ENCODE measurements around the gene LCP1. TPM values are rescaled to one million over a fixed set of nuclear protein-coding genes. Genes with fewer than 3 reads are reported as not detected.

Gene LCP1
- total RNA-seq, 3 donors from 2014 or later (not counting 1 experiment from before 2014, with no cell fraction given), result 1,088 to 1,116 (median 1,113) TPM

DNA sequence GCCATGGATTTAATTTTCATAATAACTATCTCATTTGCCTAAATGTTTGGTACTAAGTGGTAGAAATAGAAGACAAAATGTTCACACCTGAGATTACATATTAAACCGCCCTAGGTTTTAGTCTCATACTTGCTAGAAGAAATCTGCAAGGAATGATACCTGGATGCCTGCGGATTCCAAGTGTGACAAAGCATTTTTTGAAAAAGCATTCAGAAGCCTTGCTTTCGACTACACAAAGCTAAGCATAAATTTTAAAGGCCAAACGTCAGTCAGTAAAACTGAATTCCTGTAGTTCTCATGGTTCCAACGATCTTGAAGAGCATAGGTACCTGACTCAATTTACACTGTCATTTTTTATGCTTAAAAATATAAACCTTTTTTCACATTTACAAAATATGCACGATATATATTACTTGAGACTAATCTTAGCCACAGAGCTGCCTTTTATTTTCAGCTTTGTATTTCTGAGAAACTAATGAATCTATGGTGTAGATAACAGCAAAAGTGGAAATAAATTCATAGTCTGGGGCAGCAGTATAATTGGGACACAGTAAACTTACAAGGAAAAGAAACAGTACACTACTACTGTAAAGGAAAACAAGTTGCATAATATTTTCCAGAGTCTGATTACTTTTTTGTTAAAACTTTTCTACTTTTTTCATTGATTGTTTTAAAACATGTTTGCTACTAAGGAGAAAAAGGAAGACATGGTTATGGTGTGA, 28.5 kb upstream of the LCP1 start:
- peak overlapping the region; percentile 93 for H3K4me3 Mint-ChIP-seq
- TF ChIP-seq, protein P1, sequence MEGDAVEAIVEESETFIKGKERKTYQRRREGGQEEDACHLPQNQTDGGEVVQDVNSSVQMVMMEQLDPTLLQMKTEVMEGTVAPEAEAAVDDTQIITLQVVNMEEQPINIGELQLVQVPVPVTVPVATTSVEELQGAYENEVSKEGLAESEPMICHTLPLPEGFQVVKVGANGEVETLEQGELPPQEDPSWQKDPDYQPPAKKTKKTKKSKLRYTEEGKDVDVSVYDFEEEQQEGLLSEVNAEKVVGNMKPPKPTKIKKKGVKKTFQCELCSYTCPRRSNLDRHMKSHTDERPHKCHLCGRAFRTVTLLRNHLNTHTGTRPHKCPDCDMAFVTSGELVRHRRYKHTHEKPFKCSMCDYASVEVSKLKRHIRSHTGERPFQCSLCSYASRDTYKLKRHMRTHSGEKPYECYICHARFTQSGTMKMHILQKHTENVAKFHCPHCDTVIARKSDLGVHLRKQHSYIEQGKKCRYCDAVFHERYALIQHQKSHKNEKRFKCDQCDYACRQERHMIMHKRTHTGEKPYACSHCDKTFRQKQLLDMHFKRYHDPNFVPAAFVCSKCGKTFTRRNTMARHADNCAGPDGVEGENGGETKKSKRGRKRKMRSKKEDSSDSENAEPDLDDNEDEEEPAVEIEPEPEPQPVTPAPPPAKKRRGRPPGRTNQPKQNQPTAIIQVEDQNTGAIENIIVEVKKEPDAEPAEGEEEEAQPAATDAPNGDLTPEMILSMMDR (IDR thresholded peaks at IDR 0.05), result no peak
- H3K27me3 Mint-ChIP-seq (ENCODE audit: low read depth in 2 of 2), result no peaks in the 10 kb centered on the region
- ATAC-seq, result no peak
- WGBS (ENCODE audit: insufficient coverage), result 60% methylated on average over 5 of the region's 6 CpGs
- H3K36me3 ChIP-seq (ENCODE audit: control insufficient read depth, insufficient read depth, low read length), result no peaks in the 10 kb centered on the region
- H3K9me3 Mint-ChIP-seq, result no peaks in the 10 kb centered on the region
- H3K27ac ChIP-seq (ENCODE audit: low read length), result peak overlapping the region; percentile 67
- peak overlapping the region; percentile 56 for H3K4me3 ChIP-seq (ENCODE audit: low read length)
- DNase-seq, result no peak
- H3K27ac Mint-ChIP-seq, result peak overlapping the region; percentile 79 to 90
- intact Hi-C loops (cut with micrococcal nuclease), result loop anchor here (1.0 to 2.0 kb wide), 3 partner anchors 26 to 111 kb away; no protein-coding TSS in a partner anchor
- H3K27me3 ChIP-seq (ENCODE audit: control insufficient read depth, insufficient read depth, low read length), result no peaks in the 10 kb centered on the region
- H3K4me1 Mint-ChIP-seq, result peaks cover 17 to 21% of the 10 kb centered on the region in 2 donors
- H3K9me3 ChIP-seq (ENCODE audit: control insufficient read depth, insufficient read depth, low read length), result no peaks in the 10 kb centered on the region
- peaks cover 6% of the 10 kb centered on the region for H3K4me1 ChIP-seq (ENCODE audit: control insufficient read depth, insufficient read depth, low read length)
- H3K36me3 Mint-ChIP-seq, result no peaks in the 10 kb centered on the region

DNA sequence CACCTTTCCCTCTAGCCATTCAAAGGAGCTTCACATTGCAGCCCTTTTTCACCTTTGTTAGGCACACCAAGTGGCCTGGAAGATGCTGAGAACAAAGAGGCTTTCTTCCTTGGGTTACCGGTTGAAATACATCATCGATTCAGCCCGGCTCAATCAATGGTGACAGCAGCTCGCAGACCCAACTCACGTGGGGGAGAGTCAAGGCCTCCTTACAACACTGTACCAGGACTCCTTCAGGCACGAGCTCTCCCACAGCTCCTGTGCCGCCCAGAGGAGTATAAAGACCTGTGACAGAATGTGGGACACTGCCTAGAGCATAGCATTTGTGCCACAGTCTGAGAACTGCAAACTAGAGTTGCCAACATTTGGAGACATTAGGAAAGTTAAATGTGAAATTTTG, 25.9 kb upstream of the LCP1 start:
- Mint-ChIP-seq H3K36me3 (no peaks in the 10 kb centered on the region), H3K4me1 (peaks cover 23 to 33% of the 10 kb centered on the region in 2 donors), H3K9me3 (no peaks in the 10 kb centered on the region), H3K27ac (no peak overlapping the region), H3K27me3 (ENCODE audit: low read depth in 2 of 2) (no peaks in the 10 kb centered on the region), H3K4me3 (no peak overlapping the region)
- TF ChIP-seq, protein P1 (IDR thresholded peaks at IDR 0.05), result no peak
- no peak for DNase-seq
- intact Hi-C loops (cut with micrococcal nuclease), result no loop called here
- H3K9me3 ChIP-seq (ENCODE audit: control insufficient read depth, insufficient read depth, low read length), result no peaks in the 10 kb centered on the region
- H3K27me3 ChIP-seq (ENCODE audit: control insufficient read depth, insufficient read depth, low read length), result no peaks in the 10 kb centered on the region
- H3K4me3 ChIP-seq (ENCODE audit: low read length), result no peak overlapping the region
- no peak overlapping the region for H3K27ac ChIP-seq (ENCODE audit: low read length)
- 95% methylated on average over 7 of the region's 7 CpGs for WGBS (ENCODE audit: insufficient coverage)
- peaks cover 6% of the 10 kb centered on the region for H3K4me1 ChIP-seq (ENCODE audit: control insufficient read depth, insufficient read depth, low read length)
- no peaks in the 10 kb centered on the region for H3K36me3 ChIP-seq (ENCODE audit: control insufficient read depth, insufficient read depth, low read length)
- no peak for ATAC-seq

DNA sequence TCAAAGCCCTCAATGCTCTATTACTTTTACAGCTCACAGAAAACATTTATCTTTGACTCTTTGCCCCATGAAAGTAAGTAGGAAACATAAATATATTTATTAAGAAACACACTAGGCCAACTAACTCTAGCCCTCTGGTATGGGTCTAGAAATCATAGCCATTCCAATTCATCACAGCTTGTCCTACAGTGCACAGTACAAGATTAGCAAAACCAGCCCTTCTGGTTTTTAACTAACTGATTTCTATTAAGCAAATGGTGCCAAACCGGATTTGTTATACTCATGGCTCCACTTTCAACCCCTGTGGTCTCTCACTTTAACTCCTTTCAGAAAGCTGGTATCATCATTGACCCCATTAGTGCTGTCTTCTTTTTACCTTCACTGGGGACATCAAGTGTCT, 24.2 kb upstream of the LCP1 start:
- Histone ChIP-seq H3K36me3 (ENCODE audit: control insufficient read depth, insufficient read depth, low read length) (no peaks in the 10 kb centered on the region), H3K9me3 (ENCODE audit: control insufficient read depth, insufficient read depth, low read length) (no peaks in the 10 kb centered on the region), H3K27me3 (ENCODE audit: control insufficient read depth, insufficient read depth, low read length) (no peaks in the 10 kb centered on the region), H3K4me1 (ENCODE audit: control insufficient read depth, insufficient read depth, low read length) (peaks cover 4% of the 10 kb centered on the region), H3K4me3 (ENCODE audit: low read length) (no peak overlapping the region), H3K27ac (ENCODE audit: low read length) (no peak overlapping the region)
- Mint-ChIP-seq H3K27me3 (ENCODE audit: low read depth in 2 of 2) (no peaks in the 10 kb centered on the region), H3K4me3 (no peak overlapping the region), H3K36me3 (no peaks in the 10 kb centered on the region), H3K27ac (no peak overlapping the region), H3K9me3 (no peaks in the 10 kb centered on the region), H3K4me1 (peaks cover 27 to 35% of the 10 kb centered on the region in 2 donors)
- TF ChIP-seq, protein P1 (IDR thresholded peaks at IDR 0.05), result no peak
- WGBS (ENCODE audit: insufficient coverage), result 84% methylated on average over 1 of the region's 1 CpG
- intact Hi-C loops (cut with micrococcal nuclease), result no loop called here
- ATAC-seq (no peak), DNase-seq (no peak)

GRCh38 chr13:46202966-46203365, 21.0 kb upstream of the LCP1 start:
- H3K36me3 ChIP-seq (ENCODE audit: control insufficient read depth, insufficient read depth, low read length), result no peaks in the 10 kb centered on the region
- H3K9me3 ChIP-seq (ENCODE audit: control insufficient read depth, insufficient read depth, low read length), result no peaks in the 10 kb centered on the region
- Mint-ChIP-seq H3K27me3 (ENCODE audit: low read depth in 2 of 2) (no peaks in the 10 kb centered on the region), H3K36me3 (no peaks in the 10 kb centered on the region), H3K4me3 (no peak overlapping the region), H3K4me1 (peaks cover 30 to 39% of the 10 kb centered on the region in 2 donors), H3K27ac (peak overlapping the region in 1 of 2 donors; percentile 87), H3K9me3 (no peaks in the 10 kb centered on the region)
- H3K4me3 ChIP-seq (ENCODE audit: low read length), result no peak overlapping the region
- no peak overlapping the region for H3K27ac ChIP-seq (ENCODE audit: low read length)
- ATAC-seq (no peak), DNase-seq (no peak)
- TF ChIP-seq, protein P1 (IDR thresholded peaks at IDR 0.05), result no peak
- no peaks in the 10 kb centered on the region for H3K27me3 ChIP-seq (ENCODE audit: control insufficient read depth, insufficient read depth, low read length)
- intact Hi-C loops (cut with micrococcal nuclease), result no loop called here
- 97% methylated on average over 5 of the region's 5 CpGs for WGBS (ENCODE audit: insufficient coverage)
- H3K4me1 ChIP-seq (ENCODE audit: control insufficient read depth, insufficient read depth, low read length), result peaks cover 4% of the 10 kb centered on the region
